Lung microvascular endothelial cell (primary cell): Measurements from ENCODE around the gene RHEB. TPM values are rescaled to one million over a fixed set of nuclear protein-coding genes. Genes with fewer than 3 reads are reported as not detected.

Experiments used
- DNase-seq, 2 donors: peaks; one replicate each; pipeline versions ENCODE4 v3.0.0 to v3.0.0-alpha.2; 2010; ENCODE audit warnings: low read depth in 2 of 2
- total RNA-seq: library from RNA; depleted of rRNA; stranded (reverse); fragments of >200 nt; gene quantifications from 2 replicates; pipeline ENCODE4 v1.2.1, GENCODE V29; 2014

Gene RHEB
- total RNA-seq, 1 donor from 2014 or later, result 50.0 TPM

- peak; percentile 69 to 98 for DNase-seq
Observed at GRCh38 chr7:151472644-151473380, 46.9 kb downstream of the RHEB start.

GRCh38 chr7:151470711-151471110, 49.0 kb downstream of the RHEB start:
- no peak for DNase-seq

DNA sequence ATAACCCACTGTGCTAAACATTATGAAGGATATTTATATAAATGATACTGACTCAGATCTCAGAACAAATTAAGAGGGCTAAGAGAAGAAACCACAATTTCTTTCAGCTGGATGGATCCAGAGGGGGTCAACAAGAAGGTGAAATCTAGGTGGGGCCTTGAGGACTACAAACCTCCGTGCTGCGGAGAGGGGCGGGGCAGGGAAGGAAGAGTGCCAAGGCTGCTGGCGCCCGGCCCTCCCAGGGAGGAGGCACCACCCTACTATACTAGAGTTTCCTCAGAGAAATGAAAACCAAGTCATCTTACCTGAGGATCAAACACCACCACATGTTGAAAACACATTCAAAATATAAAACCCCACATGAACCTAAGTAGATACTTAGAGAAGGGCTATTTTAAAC, 50.4 kb downstream of the RHEB start:
- no peak for DNase-seq

DNA sequence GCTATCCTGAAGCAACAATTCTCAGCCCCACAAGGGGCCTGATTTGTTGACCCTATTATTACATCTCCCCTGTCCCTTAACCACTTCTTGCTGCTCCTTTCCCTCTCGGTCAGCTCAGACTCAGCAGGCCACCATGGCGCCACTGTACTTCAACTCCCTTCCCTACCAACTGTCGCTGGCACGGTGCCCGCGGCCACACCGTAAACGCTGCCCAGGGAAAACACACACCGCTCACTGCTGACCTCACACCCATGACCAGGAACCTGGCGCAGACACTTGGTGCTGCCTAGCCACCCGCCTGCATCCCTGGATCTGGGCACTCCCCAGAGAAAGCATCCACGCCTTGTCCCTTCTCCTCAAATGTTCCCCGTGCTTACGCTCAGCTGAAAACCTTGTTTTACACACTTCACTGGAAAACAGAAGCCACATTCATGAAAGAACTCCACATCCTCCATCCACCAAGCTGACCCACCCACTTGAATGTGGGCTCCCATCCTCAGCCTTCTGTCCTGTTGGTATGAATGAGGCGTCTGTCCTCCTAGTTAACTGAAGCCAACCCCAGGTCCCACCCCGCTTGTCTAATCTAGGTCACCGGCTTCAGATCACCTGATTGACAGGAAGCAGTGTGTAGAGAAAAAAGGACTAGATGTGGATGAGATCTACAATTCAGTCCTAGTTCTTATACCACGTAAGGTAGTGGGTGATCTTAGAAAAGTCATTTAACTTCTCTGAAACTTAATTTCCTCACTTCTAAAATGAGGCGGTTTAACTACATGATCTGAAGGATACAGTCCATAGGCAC, 51.3 kb downstream of the RHEB start:
- no peak for DNase-seq

DNA sequence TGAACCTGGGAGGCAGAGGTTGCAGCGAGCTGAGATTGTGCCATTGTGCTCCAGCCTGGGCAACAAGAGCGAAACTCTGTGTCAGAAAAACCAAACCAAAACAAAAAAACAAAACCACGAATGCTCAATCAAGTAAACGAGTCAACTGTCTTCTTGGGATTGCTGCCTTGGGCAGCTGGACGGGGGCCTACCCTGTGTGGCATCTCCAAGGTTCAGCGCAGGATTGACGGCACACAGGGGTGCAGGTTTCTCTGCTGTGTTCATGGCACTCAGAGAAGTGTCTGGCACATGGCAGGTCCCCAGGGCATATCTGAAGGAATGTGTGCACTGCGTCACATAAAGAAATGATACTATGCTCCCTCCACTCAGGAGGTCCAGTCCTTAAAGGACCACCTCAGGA, 54.5 kb downstream of the RHEB start:
- no peak for DNase-seq

- DNase-seq, result no peak
Observed at GRCh38 chr7:151462306-151462779, 57.4 kb downstream of the RHEB start.

GRCh38 chr7:151461942-151462230, 57.8 kb downstream of the RHEB start:
- peak in 1 of 2 donors; percentile 38 for DNase-seq

GRCh38 chr7:151461096-151461941, 58.4 kb downstream of the RHEB start:
- DNase-seq, result no peak

- DNase-seq, result no peak
Observed at GRCh38 chr7:151460474-151460855, 59.2 kb downstream of the RHEB start.

- DNase-seq, result peak; percentile 64 to 68
Observed at GRCh38 chr7:151459726-151460473, 59.8 kb downstream of the RHEB start.

GRCh38 chr7:151457534-151457933, 62.2 kb downstream of the RHEB start:
- DNase-seq, result no peak

DNA sequence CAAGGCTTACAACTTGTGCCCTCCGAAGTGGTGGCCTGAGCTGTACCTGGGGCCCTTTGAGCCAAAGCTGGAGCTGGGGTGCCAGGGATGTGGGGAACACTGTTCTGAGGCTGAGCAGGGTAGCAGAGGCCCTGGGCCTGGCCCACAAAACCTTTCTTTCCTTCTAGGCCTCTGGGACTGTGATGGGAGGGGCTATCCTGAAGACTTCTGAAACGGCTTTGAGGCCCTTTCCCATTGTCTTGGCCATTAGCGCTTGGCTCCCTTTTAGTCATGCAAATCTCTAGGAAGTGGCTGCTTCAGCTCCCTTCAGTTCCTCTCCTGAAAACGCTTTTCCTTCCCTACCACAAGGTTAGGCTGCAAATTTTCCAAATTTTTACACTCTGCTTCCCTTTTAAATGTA, 62.9 kb downstream of the RHEB start:
- DNase-seq, result no peak

- DNase-seq, result no peak
Observed at GRCh38 chr7:151456276-151456675, 63.4 kb downstream of the RHEB start.

- DNase-seq, result no peak
Observed at GRCh38 chr7:151455690-151456089, 64.0 kb downstream of the RHEB start.

GRCh38 chr7:151454932-151455530, 64.7 kb downstream of the RHEB start:
- DNase-seq, result no peak

GRCh38 chr7:151454305-151454704, 65.4 kb downstream of the RHEB start:
- no peak for DNase-seq

GRCh38 chr7:151453326-151453791, 66.3 kb downstream of the RHEB start:
- no peak for DNase-seq

DNA sequence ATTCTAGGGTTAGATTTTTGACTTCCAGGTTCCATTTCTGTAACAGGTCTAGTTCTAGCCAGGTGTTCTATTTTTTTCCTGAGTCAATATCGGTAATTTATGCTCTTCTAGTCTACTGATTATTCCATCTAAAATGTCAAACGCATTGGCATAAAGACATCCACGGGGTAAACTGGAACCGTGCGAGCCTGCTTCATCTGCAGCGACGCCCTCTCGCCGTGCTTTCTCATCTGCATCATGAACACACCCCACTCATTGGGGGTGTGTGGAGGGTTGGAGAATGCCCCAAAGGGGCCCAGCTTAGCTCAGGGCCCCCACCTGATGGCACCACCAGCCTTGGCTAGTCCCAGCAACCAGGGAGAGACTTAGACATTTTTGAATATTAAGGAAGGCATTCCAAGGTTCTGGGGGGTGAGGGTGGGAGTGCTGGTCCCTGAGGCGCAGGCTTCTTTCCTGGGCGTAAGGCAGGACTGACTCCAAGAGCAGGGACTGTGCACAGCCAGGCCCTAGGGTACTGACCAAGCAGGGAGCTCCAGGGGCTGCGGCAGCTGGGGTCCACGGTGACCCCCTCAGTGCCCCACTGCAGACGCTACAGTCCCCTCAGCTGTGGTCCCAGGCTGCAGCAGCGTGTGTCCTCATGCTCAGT, 66.9 kb downstream of the RHEB start:
- DNase-seq, result no peak

- DNase-seq, result no peak
Observed at GRCh38 chr7:151451626-151452571, 67.8 kb downstream of the RHEB start.
